Muscle layer of duodenum (tissue), 2 donors: ENCODE data around the gene LMBR1.
A peak's percentile ranks its signal among the peaks of the same experiment; 100 is the strongest.
"Not testable (repeated sequence)": the region's sequence is repeated elsewhere in the genome, so short reads cannot be mapped to it uniquely, and the experiment has no call there.

Source experiments
- H3K27ac ChIP-seq: one replicate; pipeline ENCODE4 v1.7.0; 2013; ENCODE audit warnings: mild to moderate bottlenecking, low read length
- H3K27me3 ChIP-seq: one replicate; pipeline ENCODE4 v1.7.0; 2013; ENCODE audit warnings: low read depth, mild to moderate bottlenecking, control low read depth, low read length
- H3K36me3 ChIP-seq, 2 donors: one replicate each; pipeline ENCODE4 v1.7.0; 2013; ENCODE audit warnings: low read length in 2 of 2, control low read depth in 1 of 2, mild to moderate bottlenecking in 1 of 2; ENCODE audit not compliant: insufficient read depth in 2 of 2, control insufficient read depth in 1 of 2
- H3K4me1 ChIP-seq, 2 donors: one replicate each; pipeline ENCODE4 v1.7.0; 2013; ENCODE audit warnings: low read length in 2 of 2, mild to moderate bottlenecking in 2 of 2, control low read depth in 1 of 2, moderate library complexity in 1 of 2; ENCODE audit not compliant: insufficient read depth in 2 of 2, control insufficient read depth in 1 of 2
- H3K4me3 ChIP-seq, 2 donors: one replicate each; pipeline ENCODE4 v1.7.0; 2013; ENCODE audit warnings: low read length in 2 of 2, low read depth in 1 of 2, mild to moderate bottlenecking in 1 of 2
- H3K9me3 ChIP-seq, 2 donors: one replicate each; pipeline ENCODE4 v1.7.0; 2013; ENCODE audit warnings: low read length in 2 of 2, control low read depth in 1 of 2, mild to moderate bottlenecking in 1 of 2; ENCODE audit not compliant: control insufficient read depth in 1 of 2
- donor health status: healthy.

The LMBR1 gene

GRCh38 chr7:156903232-156903909 lies 10.4 kb upstream of the LMBR1 start:
- no peaks in the 10 kb centered on the region for H3K27me3 ChIP-seq
- no peaks in the 10 kb centered on the region for H3K36me3 ChIP-seq
- no peak overlapping the region for H3K27ac ChIP-seq
- H3K4me3 ChIP-seq, result no peak overlapping the region
- no peaks in the 10 kb centered on the region for H3K9me3 ChIP-seq
- H3K4me1 ChIP-seq, result no peaks in the 10 kb centered on the region

GRCh38 chr7:156900093-156900492 lies 7.1 kb upstream of the LMBR1 start:
- not testable (repeated sequence) for H3K36me3 ChIP-seq, H3K27me3 ChIP-seq, H3K27ac ChIP-seq, H3K9me3 ChIP-seq, H3K4me1 ChIP-seq, H3K4me3 ChIP-seq

GRCh38 chr7:156898938-156899337 lies 6.0 kb upstream of the LMBR1 start:
- Histone ChIP-seq H3K9me3 (no peaks in the 10 kb centered on the region), H3K36me3 (no peaks in the 10 kb centered on the region), H3K27me3 (no peaks in the 10 kb centered on the region), H3K27ac (no peak overlapping the region), H3K4me3 (no peak overlapping the region), H3K4me1 (peaks cover 0 to 4% of the 10 kb centered on the region in 2 donors)

GRCh38 chr7:156897673-156898072 lies 4.7 kb upstream of the LMBR1 start:
- Histone ChIP-seq H3K27ac (no peak overlapping the region), H3K4me1 (peaks cover 0 to 4% of the 10 kb centered on the region in 2 donors), H3K36me3 (no peaks in the 10 kb centered on the region), H3K4me3 (no peak overlapping the region), H3K9me3 (no peaks in the 10 kb centered on the region), H3K27me3 (no peaks in the 10 kb centered on the region)

- H3K27me3 ChIP-seq, result no peaks in the 10 kb centered on the region
- H3K36me3 ChIP-seq, result no peaks in the 10 kb centered on the region
- H3K9me3 ChIP-seq, result no peaks in the 10 kb centered on the region
- H3K4me3 ChIP-seq, result no peak overlapping the region
- H3K27ac ChIP-seq, result no peak overlapping the region
- H3K4me1 ChIP-seq, result peaks cover 3 to 10% of the 10 kb centered on the region in 2 donors
Measured at GRCh38 chr7:156896388-156897022, 3.5 kb upstream of the LMBR1 start.

GRCh38 chr7:156895024-156895780 lies 2.2 kb upstream of the LMBR1 start:
- Histone ChIP-seq H3K27me3 (no peaks in the 10 kb centered on the region), H3K27ac (no peak overlapping the region), H3K4me1 (peaks cover 3 to 12% of the 10 kb centered on the region in 2 donors), H3K9me3 (no peaks in the 10 kb centered on the region), H3K36me3 (no peaks in the 10 kb centered on the region), H3K4me3 (no peak overlapping the region)

GRCh38 chr7:156892081-156892800 lies 742 bp downstream of the LMBR1 start:
- peaks cover 3 to 12% of the 10 kb centered on the region in 2 donors for H3K4me1 ChIP-seq
- no peaks in the 10 kb centered on the region for H3K36me3 ChIP-seq
- peak overlapping the region; percentile 60 for H3K27ac ChIP-seq

GRCh38 chr7:156889746-156890145 lies 3.2 kb downstream of the LMBR1 start:
- Histone ChIP-seq H3K4me1 (peaks cover 3 to 11% of the 10 kb centered on the region in 2 donors), H3K9me3 (no peaks in the 10 kb centered on the region), H3K36me3 (no peaks in the 10 kb centered on the region), H3K27ac (no peak overlapping the region), H3K4me3 (no peak overlapping the region), H3K27me3 (no peaks in the 10 kb centered on the region)

More at GRCh38 chr7:156892081-156892800, 742 bp downstream of the LMBR1 start:
- Histone ChIP-seq H3K4me3 (peak overlapping the region; percentile 79 to 94), H3K9me3 (no peaks in the 10 kb centered on the region), H3K27me3 (no peaks in the 10 kb centered on the region)

GRCh38 chr7:156889089-156889488 lies 3.9 kb downstream of the LMBR1 start:
- Histone ChIP-seq H3K4me3 (no peak overlapping the region), H3K9me3 (no peaks in the 10 kb centered on the region), H3K36me3 (no peaks in the 10 kb centered on the region), H3K4me1 (peaks cover 3 to 8% of the 10 kb centered on the region in 2 donors), H3K27ac (no peak overlapping the region), H3K27me3 (no peaks in the 10 kb centered on the region)

- no peaks in the 10 kb centered on the region for H3K4me1 ChIP-seq
- H3K27ac ChIP-seq, result no peak overlapping the region
- no peaks in the 10 kb centered on the region for H3K9me3 ChIP-seq
- H3K4me3 ChIP-seq, result no peak overlapping the region
- no peaks in the 10 kb centered on the region for H3K36me3 ChIP-seq
- no peaks in the 10 kb centered on the region for H3K27me3 ChIP-seq
Measured at GRCh38 chr7:156886020-156886795, 6.8 kb downstream of the LMBR1 start.
